Liver (tissue), 9 donors: ENCODE results near the gene EML1. TPM values are rescaled to one million over a fixed set of nuclear protein-coding genes. Genes with fewer than 3 reads are reported as not detected.

Source experiments
- DNase-seq: peaks from one replicate; pipeline ENCODE4 v3.0.0-alpha.2; 2017; ENCODE audit warnings: low spot score
- H3K27ac ChIP-seq, 2 donors: one replicate each; pipeline ENCODE4 v1.7.0; 2013; ENCODE audit warnings: inconsistent platforms in 2 of 2, low read length in 2 of 2, control low read depth in 1 of 2, low read depth in 1 of 2, mild to moderate bottlenecking in 1 of 2
- H3K27me3 ChIP-seq, 4 donors: one replicate each; pipeline versions ENCODE4 v1.6.1 to v1.7.0; 2013; ENCODE audit warnings: low read length in 3 of 4, inconsistent platforms in 1 of 4, mild to moderate bottlenecking in 1 of 4, moderate library complexity in 1 of 4; ENCODE audit not compliant: control insufficient read depth in 4 of 4, insufficient read depth in 4 of 4
- H3K36me3 ChIP-seq, 4 donors: one replicate each; pipeline versions ENCODE4 v1.6.1 to v1.7.0; 2013; ENCODE audit warnings: low read length in 3 of 4, mild to moderate bottlenecking in 3 of 4, low read depth in 1 of 4, moderate library complexity in 1 of 4; ENCODE audit not compliant: control insufficient read depth in 4 of 4, insufficient read depth in 3 of 4
- H3K4me1 ChIP-seq, 4 donors: one replicate each; pipeline versions ENCODE4 v1.6.1 to v1.7.0; 2013; ENCODE audit warnings: low read length in 3 of 4, mild to moderate bottlenecking in 3 of 4, moderate library complexity in 1 of 4; ENCODE audit not compliant: control insufficient read depth in 4 of 4, insufficient read depth in 4 of 4
- H3K4me3 ChIP-seq, 3 donors: one replicate each; pipeline versions ENCODE4 v1.6.1 to v1.7.0; 2013; ENCODE audit warnings: low read length in 3 of 3, control low read depth in 1 of 3, low read depth in 1 of 3, mild to moderate bottlenecking in 1 of 3
- H3K9ac ChIP-seq, 2 donors: one replicate each; pipeline ENCODE4 v1.7.0; 2013; ENCODE audit warnings: low read length in 2 of 2, mild to moderate bottlenecking in 2 of 2, moderate library complexity in 2 of 2, control low read depth in 1 of 2, low read depth in 1 of 2
- H3K9me3 ChIP-seq, 4 donors: one replicate each; pipeline versions ENCODE4 v1.6.1 to v1.7.0; 2013; ENCODE audit warnings: low read length in 3 of 4; ENCODE audit not compliant: control insufficient read depth in 4 of 4
- EGR1 ChIP-seq, 2 donors: IDR thresholded peaks; 2 replicates each; pipeline ENCODE4 v1.6.1; 2016 to 2018; ENCODE audit warnings: antibody characterized with exemption in 2 of 2, low read depth in 2 of 2
- FOXA1 ChIP-seq: IDR thresholded peaks from 2 replicates; pipeline ENCODE4 v1.6.1; 2016; ENCODE audit warnings: antibody characterized with exemption
- FOXA2 ChIP-seq: IDR thresholded peaks from 2 replicates; pipeline ENCODE4 v1.6.1; 2016; ENCODE audit warnings: antibody characterized with exemption
- GABPA ChIP-seq, 2 donors: IDR thresholded peaks in 1 of 2; conservative IDR thresholded peaks in 1 of 2; 2 replicates each; pipeline ENCODE4 v1.6.1; 2016; ENCODE audit warnings: antibody characterized with exemption in 2 of 2, mild to moderate bottlenecking in 1 of 2, moderate library complexity in 1 of 2
- HNF4A ChIP-seq, 2 donors: conservative IDR thresholded peaks; 2 replicates each; pipeline ENCODE4 v1.6.1; 2016; ENCODE audit warnings: antibody characterized with exemption in 2 of 2, mild to moderate bottlenecking in 2 of 2
- HNF4G ChIP-seq: IDR thresholded peaks from 2 replicates; pipeline ENCODE4 v1.6.1; 2016; ENCODE audit warnings: antibody characterized with exemption
- JUND ChIP-seq, 2 donors: IDR thresholded peaks; 2 replicates each; pipeline ENCODE4 v1.6.1; 2016; ENCODE audit warnings: antibody characterized with exemption in 2 of 2
- NR2F2 ChIP-seq: IDR thresholded peaks from 2 replicates; pipeline ENCODE4 v1.6.1; 2016; ENCODE audit warnings: antibody characterized with exemption
- RAD21 ChIP-seq, 2 donors: IDR thresholded peaks; 2 replicates each; pipeline ENCODE4 v1.6.1; 2016; ENCODE audit warnings: antibody characterized with exemption in 2 of 2, mild to moderate bottlenecking in 2 of 2
- RXRA ChIP-seq, 2 donors: IDR thresholded peaks; 2 replicates each; pipeline ENCODE4 v1.6.1; 2017 to 2018; ENCODE audit warnings: antibody characterized with exemption in 2 of 2, mild to moderate bottlenecking in 1 of 2
- SP1 ChIP-seq: IDR thresholded peaks from 2 replicates; pipeline ENCODE4 v1.6.1; 2018; ENCODE audit warnings: antibody characterized with exemption, mild to moderate bottlenecking
- TAF1 ChIP-seq: conservative IDR thresholded peaks from 2 replicates; pipeline ENCODE4 v1.6.1; 2016; ENCODE audit warnings: antibody characterized with exemption, mild to moderate bottlenecking
- YY1 ChIP-seq: IDR thresholded peaks from 2 replicates; pipeline ENCODE4 v1.6.1; 2016; ENCODE audit warnings: antibody characterized with exemption, mild to moderate bottlenecking
- WGBS: extraction: QIAGEN DNeasy Blood & Tissue Kit; methylation state at CpG from one replicate; pipeline ENCODE4 v1.1.7; 2013; 5-methylcytosine and 5-hydroxymethylcytosine counted together
- polyA plus RNA-seq, 2 donors: library from polyadenylated mRNA; stranded (reverse) in 1 of 2; unstranded in 1 of 2; fragments of 200-250 nt in 1 of 2; fragments of >200 nt in 1 of 2; fragmentation: Nextera tagmentation in 1 of 2; extraction: Ambion mirVana in 1 of 2; gene quantifications; one replicate each; pipeline versions ENCODE4 v1.2.1 to v1.2.3, GENCODE V29; 2013 to 2015
- total RNA-seq, 2 donors: library from RNA; depleted of rRNA; stranded (reverse); fragments of >200 nt; gene quantifications; one replicate each; pipeline ENCODE4 v1.2.3, GENCODE V29; 2014
- TF ChIP-seq, protein P1 (sequence below): fragments of 150-350 bp; IDR thresholded peaks from 2 replicates; pipeline ENCODE4 v1.5.1; 2017; ENCODE audit warnings: improper control_type of control experiment, low read depth, low read length; ENCODE audit not compliant: missing input control
- TF ChIP-seq, protein P2 (sequence below): IDR thresholded peaks from 2 replicates; pipeline ENCODE4 v1.6.1; 2016; ENCODE audit warnings: antibody characterized with exemption
- TF ChIP-seq, protein P3 (sequence below): IDR thresholded peaks from 2 replicates; pipeline ENCODE4 v1.6.1; 2016; ENCODE audit warnings: antibody characterized with exemption, mild to moderate bottlenecking
- TF ChIP-seq, protein P4 (sequence below): IDR thresholded peaks from 2 replicates; pipeline ENCODE4 v1.6.1; 2016; ENCODE audit warnings: antibody characterized with exemption
- TF ChIP-seq, protein P5 (sequence below): IDR thresholded peaks from 2 replicates; pipeline ENCODE4 v1.6.1; 2016; ENCODE audit warnings: antibody characterized with exemption
- donor health status: healthy.
- donor health status: healthy.
- donor health status: healthy.
- donor health status: healthy.
- donor health status: healthy.

The EML1 gene
- total and polyA plus RNA-seq, 4 donors: 2.7 to 14.6 (median 4.6) TPM

DNA sequence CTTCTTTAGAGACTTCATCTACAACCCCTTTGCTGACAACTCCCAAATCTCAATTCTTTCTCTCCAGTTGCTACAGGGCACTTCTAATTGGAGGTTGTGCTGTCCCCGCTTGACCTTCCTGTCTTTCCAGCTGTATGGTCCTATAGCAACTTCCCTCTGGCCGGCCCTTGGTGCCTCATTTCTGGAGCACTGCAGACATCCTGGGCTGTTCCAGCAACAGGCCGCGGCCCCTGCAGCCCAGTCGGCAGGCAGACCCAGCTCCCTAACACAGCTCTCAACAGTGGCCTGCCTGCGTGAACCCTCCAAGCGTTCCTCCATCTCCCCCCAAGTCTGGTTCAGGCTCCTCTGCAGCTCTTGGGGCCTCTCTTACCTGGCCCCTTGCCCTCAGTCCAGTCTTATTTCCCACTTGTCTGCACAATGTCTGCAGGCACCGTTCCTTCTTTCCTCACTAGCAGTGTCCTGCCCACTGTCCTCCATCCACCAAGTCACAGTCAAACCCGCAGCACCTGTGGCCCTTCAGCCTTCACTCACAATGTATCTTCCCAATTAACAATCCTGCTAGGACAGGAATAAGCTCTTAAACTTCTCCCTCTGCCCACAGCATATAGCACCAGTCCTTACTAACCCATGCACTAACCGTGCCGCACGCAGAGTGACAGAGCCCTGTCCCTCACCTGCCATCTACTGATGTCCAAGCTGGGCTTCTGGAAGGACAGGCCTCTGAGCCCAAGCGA lies 1.6 kb upstream of the EML1 start:
- Histone ChIP-seq H3K4me1 (peaks cover 8 to 25% (median 15%) of the 10 kb centered on the region in 4 donors), H3K36me3 (no peaks in the 10 kb centered on the region), H3K9me3 (no peaks in the 10 kb centered on the region), H3K27me3 (no peaks in the 10 kb centered on the region), H3K4me3 (no peak overlapping the region), H3K9ac (no peak overlapping the region), H3K27ac (peak overlapping the region in 1 of 2 donors; percentile 14)
- 83% methylated on average over 13 of the region's 13 CpGs for WGBS
- DNase-seq: no peak
- no peak for TF ChIP-seq RAD21 (IDR thresholded peaks at IDR 0.05)
- TF ChIP-seq FOXA2: no peak
- TF ChIP-seq EGR1 (IDR thresholded peaks at IDR 0.05; ENCODE audit: low read depth in 2 of 2): no peak
- no peak for TF ChIP-seq HNF4G
- TF ChIP-seq YY1: no peak
- TF ChIP-seq, protein P1, sequence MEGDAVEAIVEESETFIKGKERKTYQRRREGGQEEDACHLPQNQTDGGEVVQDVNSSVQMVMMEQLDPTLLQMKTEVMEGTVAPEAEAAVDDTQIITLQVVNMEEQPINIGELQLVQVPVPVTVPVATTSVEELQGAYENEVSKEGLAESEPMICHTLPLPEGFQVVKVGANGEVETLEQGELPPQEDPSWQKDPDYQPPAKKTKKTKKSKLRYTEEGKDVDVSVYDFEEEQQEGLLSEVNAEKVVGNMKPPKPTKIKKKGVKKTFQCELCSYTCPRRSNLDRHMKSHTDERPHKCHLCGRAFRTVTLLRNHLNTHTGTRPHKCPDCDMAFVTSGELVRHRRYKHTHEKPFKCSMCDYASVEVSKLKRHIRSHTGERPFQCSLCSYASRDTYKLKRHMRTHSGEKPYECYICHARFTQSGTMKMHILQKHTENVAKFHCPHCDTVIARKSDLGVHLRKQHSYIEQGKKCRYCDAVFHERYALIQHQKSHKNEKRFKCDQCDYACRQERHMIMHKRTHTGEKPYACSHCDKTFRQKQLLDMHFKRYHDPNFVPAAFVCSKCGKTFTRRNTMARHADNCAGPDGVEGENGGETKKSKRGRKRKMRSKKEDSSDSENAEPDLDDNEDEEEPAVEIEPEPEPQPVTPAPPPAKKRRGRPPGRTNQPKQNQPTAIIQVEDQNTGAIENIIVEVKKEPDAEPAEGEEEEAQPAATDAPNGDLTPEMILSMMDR: no peak
- TF ChIP-seq, protein P2, sequence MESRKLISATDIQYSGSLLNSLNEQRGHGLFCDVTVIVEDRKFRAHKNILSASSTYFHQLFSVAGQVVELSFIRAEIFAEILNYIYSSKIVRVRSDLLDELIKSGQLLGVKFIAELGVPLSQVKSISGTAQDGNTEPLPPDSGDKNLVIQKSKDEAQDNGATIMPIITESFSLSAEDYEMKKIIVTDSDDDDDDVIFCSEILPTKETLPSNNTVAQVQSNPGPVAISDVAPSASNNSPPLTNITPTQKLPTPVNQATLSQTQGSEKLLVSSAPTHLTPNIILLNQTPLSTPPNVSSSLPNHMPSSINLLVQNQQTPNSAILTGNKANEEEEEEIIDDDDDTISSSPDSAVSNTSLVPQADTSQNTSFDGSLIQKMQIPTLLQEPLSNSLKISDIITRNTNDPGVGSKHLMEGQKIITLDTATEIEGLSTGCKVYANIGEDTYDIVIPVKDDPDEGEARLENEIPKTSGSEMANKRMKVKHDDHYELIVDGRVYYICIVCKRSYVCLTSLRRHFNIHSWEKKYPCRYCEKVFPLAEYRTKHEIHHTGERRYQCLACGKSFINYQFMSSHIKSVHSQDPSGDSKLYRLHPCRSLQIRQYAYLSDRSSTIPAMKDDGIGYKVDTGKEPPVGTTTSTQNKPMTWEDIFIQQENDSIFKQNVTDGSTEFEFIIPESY: no peak
- TF ChIP-seq SP1: no peak
- TF ChIP-seq NR2F2: no peak
- TF ChIP-seq HNF4A (conservative IDR thresholded peaks at IDR 0.05): no peak
- TF ChIP-seq RXRA (IDR thresholded peaks at IDR 0.05): no peak

GRCh38 chr14:99792210-99792535 lies 1.0 kb upstream of the EML1 start:
- Histone ChIP-seq H3K4me1 (peaks cover 8 to 25% (median 15%) of the 10 kb centered on the region in 4 donors), H3K36me3 (no peaks in the 10 kb centered on the region), H3K4me3 (no peak overlapping the region), H3K27me3 (no peaks in the 10 kb centered on the region), H3K27ac (no peak overlapping the region), H3K9ac (no peak overlapping the region), H3K9me3 (no peaks in the 10 kb centered on the region)
- TF ChIP-seq GABPA (IDR thresholded peaks at IDR 0.05 in 1 of 2, conservative IDR thresholded peaks at IDR 0.05 in 1 of 2) (no peak), FOXA2 (no peak), SP1 (no peak), JUND (IDR thresholded peaks at IDR 0.05) (no peak), RAD21 (IDR thresholded peaks at IDR 0.05) (no peak), HNF4G (no peak), TAF1 (no peak), YY1 (no peak), EGR1 (IDR thresholded peaks at IDR 0.05; ENCODE audit: low read depth in 2 of 2) (no peak), RXRA (IDR thresholded peaks at IDR 0.05) (no peak), HNF4A (conservative IDR thresholded peaks at IDR 0.05) (no peak), NR2F2 (no peak), FOXA1 (no peak)
- TF ChIP-seq, protein P3, sequence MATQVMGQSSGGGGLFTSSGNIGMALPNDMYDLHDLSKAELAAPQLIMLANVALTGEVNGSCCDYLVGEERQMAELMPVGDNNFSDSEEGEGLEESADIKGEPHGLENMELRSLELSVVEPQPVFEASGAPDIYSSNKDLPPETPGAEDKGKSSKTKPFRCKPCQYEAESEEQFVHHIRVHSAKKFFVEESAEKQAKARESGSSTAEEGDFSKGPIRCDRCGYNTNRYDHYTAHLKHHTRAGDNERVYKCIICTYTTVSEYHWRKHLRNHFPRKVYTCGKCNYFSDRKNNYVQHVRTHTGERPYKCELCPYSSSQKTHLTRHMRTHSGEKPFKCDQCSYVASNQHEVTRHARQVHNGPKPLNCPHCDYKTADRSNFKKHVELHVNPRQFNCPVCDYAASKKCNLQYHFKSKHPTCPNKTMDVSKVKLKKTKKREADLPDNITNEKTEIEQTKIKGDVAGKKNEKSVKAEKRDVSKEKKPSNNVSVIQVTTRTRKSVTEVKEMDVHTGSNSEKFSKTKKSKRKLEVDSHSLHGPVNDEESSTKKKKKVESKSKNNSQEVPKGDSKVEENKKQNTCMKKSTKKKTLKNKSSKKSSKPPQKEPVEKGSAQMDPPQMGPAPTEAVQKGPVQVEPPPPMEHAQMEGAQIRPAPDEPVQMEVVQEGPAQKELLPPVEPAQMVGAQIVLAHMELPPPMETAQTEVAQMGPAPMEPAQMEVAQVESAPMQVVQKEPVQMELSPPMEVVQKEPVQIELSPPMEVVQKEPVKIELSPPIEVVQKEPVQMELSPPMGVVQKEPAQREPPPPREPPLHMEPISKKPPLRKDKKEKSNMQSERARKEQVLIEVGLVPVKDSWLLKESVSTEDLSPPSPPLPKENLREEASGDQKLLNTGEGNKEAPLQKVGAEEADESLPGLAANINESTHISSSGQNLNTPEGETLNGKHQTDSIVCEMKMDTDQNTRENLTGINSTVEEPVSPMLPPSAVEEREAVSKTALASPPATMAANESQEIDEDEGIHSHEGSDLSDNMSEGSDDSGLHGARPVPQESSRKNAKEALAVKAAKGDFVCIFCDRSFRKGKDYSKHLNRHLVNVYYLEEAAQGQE: no peak
- TF ChIP-seq, protein P4, sequence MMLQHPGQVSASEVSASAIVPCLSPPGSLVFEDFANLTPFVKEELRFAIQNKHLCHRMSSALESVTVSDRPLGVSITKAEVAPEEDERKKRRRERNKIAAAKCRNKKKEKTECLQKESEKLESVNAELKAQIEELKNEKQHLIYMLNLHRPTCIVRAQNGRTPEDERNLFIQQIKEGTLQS: no peak
- TF ChIP-seq, protein P1: no peak
- TF ChIP-seq, protein P2: no peak
- TF ChIP-seq, protein P5, sequence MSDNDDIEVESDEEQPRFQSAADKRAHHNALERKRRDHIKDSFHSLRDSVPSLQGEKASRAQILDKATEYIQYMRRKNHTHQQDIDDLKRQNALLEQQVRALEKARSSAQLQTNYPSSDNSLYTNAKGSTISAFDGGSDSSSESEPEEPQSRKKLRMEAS: no peak
- no peak for DNase-seq
- 81% methylated on average over 6 of the region's 6 CpGs for WGBS
